ENCODE data around the gene GRID2. TPM values are rescaled to one million over a fixed set of nuclear protein-coding genes. Genes with fewer than 3 reads are reported as not detected.
A peak's percentile ranks its signal among the peaks of the same experiment; 100 is the strongest.
"Not testable (repeated sequence)": the region's sequence is repeated elsewhere in the genome, so short reads cannot be mapped to it uniquely, and the experiment has no call there.

Gene GRID2
- total RNA-seq, 1 donor from 2014 or later = not detected

- no peak for DNase-seq (ENCODE audit: low read depth)
Measured at GRCh38 chr4:92305148-92305877, 1.5 kb downstream of the GRID2 start.

- no peak for DNase-seq (ENCODE audit: low read depth)
Measured at GRCh38 chr4:92305878-92306520, 2.2 kb downstream of the GRID2 start.

- no peak for DNase-seq (ENCODE audit: low read depth)
Measured at GRCh38 chr4:92307181-92307580, 3.4 kb downstream of the GRID2 start.

- DNase-seq (ENCODE audit: low read depth) = no peak
Measured at GRCh38 chr4:92307866-92308265, 4.1 kb downstream of the GRID2 start.

DNA sequence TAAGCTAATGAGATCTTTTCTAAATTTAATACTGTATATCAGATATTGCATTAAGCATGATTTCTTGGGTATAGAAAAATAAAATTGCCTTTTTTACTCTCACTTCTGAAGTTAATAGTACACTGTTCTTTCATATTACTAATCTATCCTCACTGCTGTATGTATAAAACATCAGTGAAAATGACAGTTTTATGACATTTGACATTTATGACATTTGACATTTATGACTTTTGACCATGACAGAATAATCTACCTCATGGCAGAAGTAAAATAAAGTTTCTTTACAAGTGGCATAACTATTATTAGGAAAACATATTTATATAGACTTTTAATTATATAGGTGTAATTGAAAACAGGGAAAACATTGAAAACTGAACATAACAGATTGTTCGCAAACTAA lies 13.3 kb downstream of the GRID2 start:
- no peak for DNase-seq (ENCODE audit: low read depth)

DNA sequence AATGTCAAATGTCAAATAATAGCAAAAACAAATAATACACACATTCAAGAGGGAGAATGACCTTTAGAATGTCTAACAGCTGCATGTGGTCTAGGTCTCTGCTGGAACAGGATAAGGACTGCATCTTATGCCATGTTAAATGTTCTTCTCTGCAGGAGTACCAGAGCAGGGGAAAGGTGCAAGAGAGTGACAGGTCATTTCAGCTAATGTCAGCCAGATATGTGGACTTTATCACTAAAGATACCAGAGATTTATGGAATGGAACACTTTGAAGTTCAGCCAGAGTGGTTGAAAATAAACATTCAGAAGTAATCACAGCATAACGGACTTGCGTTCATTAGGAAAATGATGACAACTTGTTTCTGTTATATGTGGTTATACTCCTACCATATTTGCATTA lies 24.3 kb downstream of the GRID2 start:
- no peak for DNase-seq (ENCODE audit: low read depth)

- no peak for DNase-seq (ENCODE audit: low read depth)
Measured at GRCh38 chr4:92333016-92333415, 29.2 kb downstream of the GRID2 start.

GRCh38 chr4:92334716-92335350 lies 31.1 kb downstream of the GRID2 start:
- no peak for DNase-seq (ENCODE audit: low read depth)

GRCh38 chr4:92339676-92340075 lies 35.9 kb downstream of the GRID2 start:
- no peak for DNase-seq (ENCODE audit: low read depth)

GRCh38 chr4:92344216-92344615 lies 40.5 kb downstream of the GRID2 start:
- DNase-seq (ENCODE audit: low read depth) = no peak

GRCh38 chr4:92346289-92346688 lies 42.5 kb downstream of the GRID2 start:
- DNase-seq (ENCODE audit: low read depth) = no peak

GRCh38 chr4:92357966-92358365 lies 54.2 kb downstream of the GRID2 start:
- no peak for DNase-seq (ENCODE audit: low read depth)

DNA sequence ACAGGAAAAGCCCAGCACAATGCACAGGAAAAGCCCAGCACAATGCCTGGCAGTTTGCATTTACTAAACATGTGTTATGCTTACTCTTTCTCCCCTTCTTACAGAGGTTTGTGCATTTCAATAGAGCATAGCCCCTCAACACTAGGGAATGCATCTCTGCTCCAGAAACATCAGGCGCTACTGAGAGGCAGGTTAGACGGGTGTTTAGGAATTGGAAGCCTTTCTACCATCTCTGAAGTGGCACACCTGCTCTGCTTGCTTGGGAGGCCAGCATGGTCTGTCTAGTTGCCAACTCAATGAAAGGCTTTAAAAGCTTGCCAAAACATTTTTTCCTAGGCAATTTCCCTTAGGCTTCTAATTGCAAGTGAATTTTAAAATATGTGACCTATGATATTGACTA lies 55.7 kb downstream of the GRID2 start:
- no peak for DNase-seq (ENCODE audit: low read depth)

DNA sequence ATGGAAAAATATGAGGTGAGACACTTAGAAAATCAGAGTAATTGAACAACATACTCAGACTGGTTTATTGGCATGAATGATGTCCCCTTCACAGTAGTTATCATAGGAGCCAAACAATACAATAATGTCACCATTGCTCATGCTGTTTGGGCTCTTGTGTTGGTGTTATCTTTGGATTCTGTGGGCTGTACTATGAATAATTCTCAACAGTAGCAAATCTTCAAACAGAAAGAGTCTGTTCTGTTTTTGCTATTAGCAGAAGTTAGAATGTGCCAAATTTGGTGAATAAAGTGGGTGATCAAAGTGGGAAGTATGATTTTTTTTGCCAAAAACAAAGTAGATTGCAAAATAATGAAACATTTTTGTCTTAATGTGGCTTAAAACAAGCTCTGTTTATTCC lies 58.3 kb downstream of the GRID2 start:
- DNase-seq (ENCODE audit: low read depth) = no peak

- peak; percentile 38 for DNase-seq (ENCODE audit: low read depth)
Measured at GRCh38 chr4:92368653-92369052, 64.9 kb downstream of the GRID2 start.

- peak; percentile 61 for DNase-seq (ENCODE audit: low read depth)
Measured at GRCh38 chr4:92381616-92382015, 77.8 kb downstream of the GRID2 start.

DNA sequence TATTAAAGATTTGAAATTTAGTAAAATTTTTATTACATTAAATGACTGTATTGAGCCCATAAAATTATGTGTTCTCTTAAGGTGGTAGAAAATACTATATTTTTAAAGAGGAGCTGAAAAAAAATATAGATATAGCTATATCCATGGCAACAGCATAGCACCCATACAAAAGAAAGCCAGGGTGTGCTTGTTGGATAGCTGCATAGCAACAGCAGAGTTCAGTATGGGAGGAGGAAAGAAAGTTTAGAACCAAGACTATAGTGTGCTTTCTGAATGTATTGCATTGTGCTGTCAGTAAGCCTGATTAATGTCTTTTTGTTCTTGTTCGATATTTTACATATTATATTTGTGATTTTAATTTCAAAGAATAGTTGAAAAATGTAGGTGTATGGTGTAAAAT lies 78.4 kb downstream of the GRID2 start:
- no peak for DNase-seq (ENCODE audit: low read depth)

DNA sequence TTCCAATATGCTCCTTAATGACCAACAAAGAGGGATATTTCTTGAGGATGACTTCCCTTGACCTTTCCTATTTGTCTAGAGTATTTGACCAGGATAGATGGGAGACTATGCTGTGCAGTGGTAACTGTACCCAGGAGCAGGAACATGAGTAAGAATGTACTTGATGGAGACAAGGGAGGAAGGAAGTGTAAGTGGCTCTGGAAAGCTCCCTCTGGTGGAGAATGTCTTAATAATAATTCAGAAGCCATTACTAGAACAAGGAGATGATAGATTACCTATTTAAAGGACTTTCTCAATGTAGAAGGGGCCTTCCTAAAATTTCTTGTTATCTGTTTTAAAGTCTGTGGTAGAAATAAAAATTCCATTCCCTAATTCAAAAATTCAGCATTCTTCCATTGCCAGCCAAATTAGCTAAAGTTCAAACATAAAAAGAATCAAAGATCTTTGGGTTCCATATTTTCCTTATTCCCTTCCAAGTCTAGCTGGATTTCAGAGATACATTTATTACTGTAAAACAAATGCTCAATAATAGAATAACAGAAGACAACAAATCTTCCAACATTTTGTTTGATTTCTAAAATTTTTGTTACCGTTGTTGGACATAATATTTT lies 83.8 kb downstream of the GRID2 start:
- peak; percentile 70 for DNase-seq (ENCODE audit: low read depth)

DNA sequence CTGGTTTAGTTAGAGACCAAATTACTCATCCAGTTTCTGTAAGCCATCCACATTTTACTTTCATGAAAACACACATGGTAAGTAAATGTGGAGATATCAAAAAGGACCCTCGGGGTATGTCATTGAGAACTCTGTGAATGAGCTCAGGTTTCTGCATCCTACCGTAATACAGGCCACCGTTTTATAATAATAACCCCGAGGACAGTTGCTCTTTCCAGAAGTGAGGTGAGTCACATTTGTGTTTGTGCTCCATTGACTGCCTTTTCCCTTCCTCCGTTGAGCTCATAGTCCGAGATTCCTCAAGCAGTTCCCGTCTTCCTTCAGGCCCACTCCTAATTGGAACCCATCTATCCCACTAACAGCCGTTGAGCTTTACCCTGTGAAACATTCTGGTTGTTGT lies 95.3 kb downstream of the GRID2 start:
- no peak for DNase-seq (ENCODE audit: low read depth)

DNA sequence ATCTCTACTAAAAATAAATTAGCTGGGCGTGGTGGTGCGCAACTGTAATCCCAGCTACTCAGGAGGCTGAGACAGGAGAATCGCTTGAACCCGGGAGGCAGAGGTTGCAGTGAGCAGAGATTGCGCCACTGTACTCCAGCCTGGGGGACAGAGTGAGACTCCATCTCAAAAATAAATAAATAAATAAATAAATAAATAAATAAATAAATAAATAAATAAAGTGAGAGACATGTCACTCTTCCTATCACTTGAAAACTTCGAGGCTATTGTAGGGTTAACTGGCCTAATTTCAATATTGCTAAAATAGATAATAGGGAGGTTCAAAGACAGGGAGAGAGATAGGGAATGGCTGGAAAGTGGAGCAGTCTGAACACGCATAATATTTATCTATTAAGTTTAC lies 99.8 kb downstream of the GRID2 start:
- not testable (repeated sequence) for DNase-seq (ENCODE audit: low read depth)

DNA sequence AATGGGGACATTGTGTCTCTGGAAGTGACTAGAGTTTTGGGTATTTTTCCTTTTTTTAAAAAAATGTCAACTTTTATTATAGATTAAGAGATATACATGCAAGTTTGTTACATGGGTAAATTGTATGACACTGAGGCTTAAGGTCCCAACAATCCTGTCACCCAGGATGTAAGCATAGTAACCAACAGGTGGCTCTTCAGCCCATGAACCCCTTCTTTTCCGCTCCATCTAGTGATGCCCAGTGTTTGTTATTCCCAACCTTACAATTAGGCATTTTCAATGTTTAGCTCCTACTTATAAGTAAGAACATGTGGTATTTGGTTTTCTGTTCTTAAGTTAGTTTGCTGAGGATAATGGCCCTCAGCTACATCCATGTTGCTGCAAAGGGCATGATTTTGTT lies 102.7 kb downstream of the GRID2 start:
- DNase-seq (ENCODE audit: low read depth) = no peak

GRCh38 chr4:92421920-92422319 lies 118.2 kb downstream of the GRID2 start:
- DNase-seq (ENCODE audit: low read depth) = no peak

- DNase-seq (ENCODE audit: low read depth) = no peak
Measured at GRCh38 chr4:92433272-92433758, 129.5 kb downstream of the GRID2 start.
